ENCODE measurements around the gene PRR30. TPM values are rescaled to one million over a fixed set of nuclear protein-coding genes. Genes with fewer than 3 reads are reported as not detected.

Gene PRR30
- polyA plus RNA-seq, 1 experiment, result not detected

- no peak for TF ChIP-seq CTCF (IDR thresholded peaks at IDR 0.05; ENCODE audit: insufficient read depth, low read depth, low read length)
- POLR2A ChIA-PET, result no interaction called here
- DNase-seq (ENCODE audit: low read depth), result no peak
- Histone ChIP-seq H3K27me3 (ENCODE audit: control insufficient read depth, insufficient read depth, low read length) (peaks cover 27% of the 10 kb centered on the region), H3K36me3 (ENCODE audit: control insufficient read depth, insufficient read depth, low read length) (no peaks in the 10 kb centered on the region), H3K4me3 (ENCODE audit: low read depth, low read length) (no peak overlapping the region)
- CTCF ChIA-PET, result interaction anchor here (1.3 kb wide), 1 partner anchor 75 kb away, joined by 3 read pairs; no protein-coding TSS in a partner anchor
Measured at GRCh38 chr2:27174638-27175037, 35.4 kb upstream of the PRR30 start.

- TF ChIP-seq CTCF (IDR thresholded peaks at IDR 0.05; ENCODE audit: insufficient read depth, low read depth, low read length), result no peak
Measured at GRCh38 chr2:27171351-27171848, 32.2 kb upstream of the PRR30 start.

GRCh38 chr2:27170581-27171337 lies 31.5 kb upstream of the PRR30 start:
- Histone ChIP-seq H3K27me3 (ENCODE audit: control insufficient read depth, insufficient read depth, low read length) (peaks cover 24% of the 10 kb centered on the region), H3K4me3 (ENCODE audit: low read depth, low read length) (no peak overlapping the region), H3K36me3 (ENCODE audit: control insufficient read depth, insufficient read depth, low read length) (no peaks in the 10 kb centered on the region)
- ChIA-PET CTCF (interaction anchor here (0.6 to 3.5 kb wide), 23 partner anchors 8 to 209 kb away, joined by 3 to 24 read pairs (median 5); partner anchors contain the start of genes ABHD1, PREB, PRR30 and TRIM54), POLR2A (interaction anchor here (0.6 kb wide), 1 partner anchor 75 kb away, joined by 3 read pairs; no protein-coding TSS in a partner anchor)
- no peak for DNase-seq (ENCODE audit: low read depth)
- TF ChIP-seq CTCF (IDR thresholded peaks at IDR 0.05; ENCODE audit: insufficient read depth, low read depth, low read length), result no peak

More at GRCh38 chr2:27171351-27171848, 32.2 kb upstream of the PRR30 start:
- no peaks in the 10 kb centered on the region for H3K36me3 ChIP-seq (ENCODE audit: control insufficient read depth, insufficient read depth, low read length)
- DNase-seq (ENCODE audit: low read depth), result no peak
- H3K27me3 ChIP-seq (ENCODE audit: control insufficient read depth, insufficient read depth, low read length), result peaks cover 24% of the 10 kb centered on the region
- ChIA-PET POLR2A (interaction anchor here (0.6 kb wide), 1 partner anchor 76 kb away, joined by 3 read pairs; no protein-coding TSS in a partner anchor), CTCF (interaction anchor here (0.6 to 3.5 kb wide), 8 partner anchors 12 to 132 kb away, joined by 3 to 24 read pairs (median 6); partner anchors contain the start of gene TRIM54)
- H3K4me3 ChIP-seq (ENCODE audit: low read depth, low read length), result no peak overlapping the region

GRCh38 chr2:27164960-27165763 lies 26.0 kb upstream of the PRR30 start:
- no peaks in the 10 kb centered on the region for H3K36me3 ChIP-seq (ENCODE audit: control insufficient read depth, insufficient read depth, low read length)
- peaks cover 3% of the 10 kb centered on the region for H3K27me3 ChIP-seq (ENCODE audit: control insufficient read depth, insufficient read depth, low read length)
- DNase-seq (ENCODE audit: low read depth), result no peak
- CTCF ChIA-PET, result interaction anchor here (0.5 to 1.8 kb wide), 2 partner anchors 64 to 149 kb away, joined by 4 read pairs; no protein-coding TSS in a partner anchor
- no peak for TF ChIP-seq CTCF (IDR thresholded peaks at IDR 0.05; ENCODE audit: insufficient read depth, low read depth, low read length)
- POLR2A ChIA-PET, result no interaction called here
- no peak overlapping the region for H3K4me3 ChIP-seq (ENCODE audit: low read depth, low read length)
